HG03280 (cell line): ENCODE results near the gene YIPF2.

ENCODE experiments used
- ATAC-seq: cut with Tn5 transposase; IDR thresholded peaks from one replicate; pipeline ENCODE4 v1.9.1; 2021; ENCODE audit warnings: mild to moderate bottlenecking, moderate library complexity; ENCODE audit not compliant: unreplicated experiment

The YIPF2 gene

DNA sequence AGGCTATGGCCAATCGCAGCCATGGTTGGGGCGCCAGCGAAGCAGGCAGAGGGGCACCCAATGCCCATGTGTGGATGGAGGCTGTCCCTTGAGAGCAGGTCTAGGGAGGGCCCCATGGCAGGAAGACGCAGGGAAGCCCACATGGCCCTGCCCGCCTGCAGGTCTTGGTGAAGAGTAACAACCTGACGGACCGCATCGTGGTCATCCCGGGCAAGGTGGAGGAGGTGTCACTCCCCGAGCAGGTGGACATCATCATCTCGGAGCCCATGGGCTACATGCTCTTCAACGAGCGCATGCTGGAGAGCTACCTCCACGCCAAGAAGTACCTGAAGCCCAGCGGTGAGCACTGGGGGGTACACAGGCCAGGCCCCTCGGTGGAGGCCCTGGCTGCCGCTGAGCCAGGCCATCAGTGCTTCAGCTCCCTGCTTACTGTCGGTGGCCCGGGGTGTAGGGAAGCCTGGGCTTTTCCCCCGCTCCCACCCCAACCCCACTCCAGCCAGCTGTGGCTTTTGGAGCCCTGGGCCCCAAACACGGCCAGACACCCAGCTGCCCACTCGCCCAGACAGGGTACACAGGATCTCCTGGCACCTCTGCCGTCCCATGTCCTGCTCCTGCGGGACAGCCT lies 14.6 kb downstream of the YIPF2 start:
- no peak for ATAC-seq

DNA sequence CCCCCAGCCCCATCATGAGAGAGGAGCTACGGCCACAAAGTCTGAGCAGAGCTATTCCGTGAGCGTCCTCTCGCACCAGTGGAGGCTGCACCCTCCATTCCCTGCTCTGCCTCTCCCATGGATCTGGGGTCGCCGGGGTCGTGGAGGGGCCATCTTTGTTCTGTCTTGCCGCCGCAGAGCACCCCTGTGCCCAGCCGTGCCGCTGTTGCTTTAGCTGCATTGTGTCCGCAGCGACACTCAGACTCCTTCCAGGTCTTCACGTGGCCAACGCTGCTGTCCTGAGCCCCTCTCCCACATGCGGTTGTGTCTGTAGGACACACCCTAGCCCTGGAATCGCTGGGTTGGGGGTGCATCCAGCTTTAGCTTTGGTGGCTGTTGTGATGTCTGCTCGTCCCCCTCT lies 15.8 kb downstream of the YIPF2 start:
- ATAC-seq, result no peak

DNA sequence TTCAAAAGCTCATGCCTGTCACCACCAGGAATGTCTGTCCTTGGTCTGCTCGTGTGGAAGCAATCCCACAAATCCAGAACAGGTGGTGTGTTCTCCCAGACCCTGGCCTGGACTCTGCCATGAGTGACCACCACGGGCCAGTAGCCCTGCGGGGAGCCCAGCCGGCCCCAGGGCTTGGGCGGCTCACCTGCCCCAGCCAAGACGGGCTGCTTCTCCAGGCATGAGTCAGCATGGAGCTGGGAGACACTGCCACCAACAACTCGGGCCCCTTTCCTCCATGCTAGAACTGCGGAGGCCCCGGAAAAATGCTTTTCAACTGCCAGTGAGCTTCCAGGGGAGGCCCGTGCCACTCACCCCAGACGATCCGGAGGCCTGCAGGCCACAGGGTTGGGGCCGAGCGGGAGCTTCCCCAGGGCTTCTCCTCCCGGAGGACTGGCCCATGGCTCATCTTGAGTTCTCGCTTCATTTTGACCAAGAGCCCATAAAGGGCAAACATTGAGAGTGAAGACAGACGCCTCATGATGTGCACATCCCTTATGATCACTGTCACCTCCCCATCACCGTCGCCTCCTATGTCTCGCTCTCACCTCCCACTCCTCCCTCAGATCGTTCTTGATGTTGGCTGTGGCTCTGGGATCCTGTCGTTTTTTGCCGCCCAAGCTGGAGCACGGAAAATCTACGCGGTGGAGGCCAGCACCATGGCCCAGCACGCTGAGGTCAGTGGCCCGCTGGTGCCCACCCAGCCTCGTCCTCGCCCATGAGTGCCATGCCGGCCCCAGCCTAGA lies 16.7 kb downstream of the YIPF2 start:
- ATAC-seq, result no peak

DNA sequence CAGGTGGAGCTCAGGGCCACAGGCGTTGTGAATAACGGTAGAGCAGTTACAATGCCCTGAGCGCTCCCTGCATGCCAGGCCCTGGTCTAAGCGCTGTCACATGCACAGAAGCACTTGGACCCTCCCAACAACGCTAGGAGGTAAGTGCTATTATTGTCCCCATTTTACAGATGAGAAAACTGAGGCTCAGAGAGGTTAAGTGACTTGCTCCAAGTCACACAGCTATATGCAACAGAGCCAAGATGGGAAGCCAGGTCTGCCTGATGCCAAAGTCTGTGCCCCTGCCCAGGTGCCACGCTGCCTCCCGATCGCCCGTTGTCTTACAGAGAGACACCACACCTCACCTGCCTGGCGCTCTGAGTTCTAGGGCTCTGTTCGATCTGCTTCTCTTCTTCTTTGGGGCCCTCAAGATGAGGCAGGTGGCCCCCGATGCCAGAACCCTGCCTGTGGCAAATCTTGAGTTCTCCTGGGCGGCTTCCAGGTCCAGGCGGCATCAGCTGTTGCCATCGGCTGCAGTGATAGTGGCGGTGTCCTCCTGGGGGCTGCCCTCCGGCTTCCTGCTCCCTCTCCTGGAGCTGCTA lies 20.0 kb downstream of the YIPF2 start:
- ATAC-seq, result no peak

DNA sequence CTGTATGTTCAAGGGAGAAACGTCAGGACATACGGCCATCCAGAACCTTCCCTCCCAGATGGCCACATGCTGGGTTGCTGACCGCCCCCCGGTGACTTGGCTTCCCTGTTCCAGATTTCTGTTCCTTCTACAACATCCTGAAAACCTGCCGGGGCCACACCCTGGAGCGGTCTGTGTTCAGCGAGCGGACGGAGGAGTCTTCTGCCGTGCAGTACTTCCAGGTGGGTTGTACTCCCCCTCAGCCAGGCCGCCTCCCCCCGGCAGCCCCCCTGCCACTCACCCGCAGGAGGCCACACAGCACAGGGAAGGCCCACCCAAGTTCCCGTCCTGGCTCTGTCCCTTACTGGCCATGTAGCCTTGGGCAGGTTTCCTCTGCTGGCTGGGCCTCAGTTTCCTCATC lies 20.5 kb downstream of the YIPF2 start:
- no peak for ATAC-seq

DNA sequence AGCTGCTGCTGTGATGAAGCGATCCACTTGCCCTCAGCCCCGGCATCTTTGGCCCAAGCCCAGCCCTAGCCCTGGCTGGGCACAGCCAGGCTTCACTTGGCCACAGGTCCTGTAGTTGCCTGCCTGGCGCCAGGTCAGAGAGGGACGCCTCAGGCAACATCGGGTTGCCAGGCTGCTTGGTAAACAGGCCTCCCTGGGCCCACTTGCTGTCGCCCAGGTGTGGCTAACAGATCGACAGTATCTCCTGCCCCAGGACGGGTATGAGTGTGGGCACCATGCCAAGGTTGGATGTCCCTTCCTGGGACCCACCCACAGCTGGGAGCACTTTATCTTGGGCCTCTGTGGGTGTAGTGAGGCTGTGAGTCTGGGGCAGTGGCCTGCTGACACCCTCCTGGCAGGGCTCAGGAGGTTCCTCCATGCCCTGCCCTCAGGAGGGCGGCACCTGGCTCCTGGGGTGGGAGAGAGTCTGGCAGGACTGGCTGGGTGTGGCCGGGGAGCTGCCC lies 29.2 kb downstream of the YIPF2 start:
- ATAC-seq, result no peak

DNA sequence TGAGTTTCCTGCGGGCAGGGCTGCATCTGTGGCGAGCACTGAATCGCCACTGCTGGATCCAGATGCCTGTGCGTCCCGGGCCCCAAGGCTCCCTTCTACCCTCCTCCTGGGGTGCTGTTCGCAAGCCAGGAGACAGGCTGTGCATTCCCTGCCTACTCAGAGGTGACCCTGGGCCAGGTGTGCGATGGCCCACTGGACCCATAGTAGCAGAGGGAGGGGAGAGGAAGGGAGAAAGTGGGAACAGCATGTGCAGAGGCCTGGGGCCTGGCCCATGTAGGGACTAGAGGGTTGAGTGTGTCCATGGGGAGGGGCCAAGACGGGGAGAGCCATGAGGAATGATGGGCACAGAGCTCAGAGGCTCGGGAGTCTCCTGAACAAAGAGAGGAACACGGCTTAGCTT lies 29.8 kb downstream of the YIPF2 start:
- ATAC-seq, result no peak

DNA sequence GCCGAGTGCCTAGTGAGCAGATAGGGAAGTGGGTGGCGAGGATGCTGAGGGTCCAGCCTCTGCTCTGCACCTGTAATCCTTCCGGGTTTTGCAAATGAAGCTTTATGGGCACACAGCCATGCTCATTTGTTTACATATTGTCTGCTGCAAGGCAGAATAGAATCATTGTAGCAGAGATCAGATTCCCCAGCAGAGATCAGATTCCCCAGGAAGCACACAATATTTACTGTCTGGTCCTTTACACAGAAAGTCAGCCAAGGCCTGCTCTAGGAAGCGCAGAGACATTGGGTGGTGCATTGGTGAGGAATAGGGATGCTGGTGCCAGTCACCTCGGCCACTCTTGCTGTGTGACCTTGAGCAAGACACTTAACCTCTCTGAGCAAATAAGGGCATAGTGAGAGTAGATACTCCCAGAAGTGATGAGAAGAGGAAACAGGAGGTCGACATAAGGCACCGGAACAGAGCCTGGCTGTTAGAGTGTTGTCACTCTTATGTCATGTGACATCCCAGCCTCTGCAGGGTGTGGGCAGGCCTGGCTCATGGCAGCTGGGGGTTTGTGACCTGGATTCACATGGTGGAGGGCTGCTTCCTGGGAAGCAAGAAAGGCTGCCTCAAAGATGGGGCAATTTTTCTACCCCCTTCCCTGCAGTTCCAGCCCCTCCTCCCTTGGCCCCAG lies 31.4 kb downstream of the YIPF2 start:
- ATAC-seq, result no peak

DNA sequence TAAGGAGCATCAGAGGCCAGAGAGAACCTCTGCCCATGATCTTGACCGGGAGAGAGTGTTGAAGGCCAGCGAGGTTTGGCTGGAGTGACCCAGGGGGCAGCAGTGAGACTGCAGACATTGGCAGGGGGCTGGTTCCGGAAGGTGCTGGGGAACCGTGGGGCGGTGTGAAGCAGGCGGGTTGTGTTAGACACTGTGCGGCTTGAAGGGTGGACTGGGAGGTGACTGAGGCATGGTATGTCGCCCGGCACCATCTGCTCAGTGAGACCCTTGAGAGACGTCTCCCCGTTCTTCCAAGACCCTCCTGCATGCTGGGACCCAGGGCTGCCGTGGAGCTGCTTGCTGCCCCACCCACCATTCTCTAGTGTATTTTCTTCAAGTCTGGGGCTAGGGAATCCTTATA lies 32.5 kb downstream of the YIPF2 start:
- no peak for ATAC-seq

DNA sequence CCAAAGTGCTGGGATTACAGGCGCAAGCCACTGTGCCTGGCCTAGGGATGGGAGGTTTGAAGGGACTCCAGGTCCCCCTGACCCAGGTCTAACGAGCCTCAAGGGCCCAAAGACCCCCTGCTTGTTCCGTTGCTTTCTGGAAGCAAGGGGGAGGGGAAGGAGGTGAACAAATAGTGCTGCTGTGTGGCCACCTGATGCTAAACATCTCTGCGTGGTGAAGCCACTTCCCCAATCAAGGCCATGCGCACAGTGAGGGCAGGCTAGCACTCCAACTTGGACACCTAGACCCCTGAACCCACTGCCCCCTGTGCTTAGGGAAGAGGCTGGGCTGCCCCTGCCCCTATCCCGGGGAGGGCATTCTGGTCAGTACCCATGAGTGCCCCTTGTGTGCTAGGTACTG lies 33.1 kb downstream of the YIPF2 start:
- ATAC-seq, result no peak

DNA sequence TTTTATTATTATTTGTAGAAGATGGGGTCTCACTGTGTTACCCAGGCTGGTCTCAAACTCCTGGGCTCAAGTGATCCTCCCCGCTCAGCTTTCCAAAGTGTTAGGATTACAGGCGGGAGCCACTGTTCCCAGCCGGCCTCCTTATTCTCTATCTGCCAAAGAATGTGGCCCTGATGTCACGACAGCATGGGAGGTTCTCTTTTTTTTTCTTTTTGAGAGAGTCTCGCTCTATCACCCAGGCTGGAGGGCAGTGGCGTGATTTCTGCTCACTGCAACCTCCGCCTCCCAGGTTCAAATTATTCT lies 33.6 kb downstream of the YIPF2 start:
- no peak for ATAC-seq

DNA sequence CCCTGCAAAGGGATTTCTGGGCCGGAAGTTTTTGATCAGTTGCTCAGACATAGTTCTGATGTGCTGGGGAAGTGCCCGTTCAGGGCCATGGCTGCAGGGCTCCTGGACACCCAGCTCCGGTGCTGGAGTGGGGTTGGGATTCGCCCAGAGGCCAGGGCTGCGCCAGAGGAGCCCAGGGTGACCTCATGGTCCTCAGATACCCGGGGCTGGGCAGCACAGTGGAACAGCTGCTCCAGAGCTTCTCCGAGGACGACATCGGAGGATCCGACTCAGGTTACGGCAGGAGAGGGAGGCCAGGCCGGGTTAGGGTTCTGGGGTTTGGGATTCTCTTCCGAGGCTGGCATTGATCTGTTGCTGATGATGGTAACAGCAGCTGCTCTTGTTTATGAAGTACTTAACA lies 36.2 kb downstream of the YIPF2 start:
- no peak for ATAC-seq

DNA sequence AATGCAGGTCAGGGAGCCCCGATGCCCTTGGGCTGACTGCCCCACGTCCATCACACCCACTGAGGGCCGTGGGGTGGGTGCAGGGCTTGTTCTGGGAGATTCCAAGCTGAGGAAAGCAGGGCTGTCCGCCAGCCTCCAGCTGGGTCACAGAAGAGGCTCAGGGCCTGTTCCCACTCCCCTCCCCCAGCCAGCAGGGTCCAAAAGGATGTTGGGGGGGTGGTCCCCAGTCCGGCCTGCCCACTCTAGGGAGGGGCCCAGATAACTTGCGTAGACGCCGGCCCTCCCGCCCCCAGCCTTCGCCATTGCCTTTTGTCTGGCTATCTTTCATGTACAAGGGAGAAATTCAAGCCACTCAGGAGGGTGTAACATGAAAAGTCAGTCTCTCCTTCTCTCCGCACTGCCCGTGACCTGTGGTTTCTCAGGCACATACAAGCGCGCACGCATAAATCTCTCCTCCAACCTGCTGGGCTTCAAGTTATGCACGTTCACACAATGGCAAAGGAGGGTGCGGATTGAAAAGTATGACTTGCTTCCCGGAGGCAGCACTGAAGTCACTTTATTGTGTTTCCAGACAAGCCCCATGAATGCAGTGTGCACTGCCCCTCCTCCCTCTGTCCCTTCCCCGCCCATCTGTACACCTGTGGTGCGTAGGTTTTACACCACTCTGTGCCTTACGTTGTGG lies 36.9 kb downstream of the YIPF2 start:
- ATAC-seq, result no peak

DNA sequence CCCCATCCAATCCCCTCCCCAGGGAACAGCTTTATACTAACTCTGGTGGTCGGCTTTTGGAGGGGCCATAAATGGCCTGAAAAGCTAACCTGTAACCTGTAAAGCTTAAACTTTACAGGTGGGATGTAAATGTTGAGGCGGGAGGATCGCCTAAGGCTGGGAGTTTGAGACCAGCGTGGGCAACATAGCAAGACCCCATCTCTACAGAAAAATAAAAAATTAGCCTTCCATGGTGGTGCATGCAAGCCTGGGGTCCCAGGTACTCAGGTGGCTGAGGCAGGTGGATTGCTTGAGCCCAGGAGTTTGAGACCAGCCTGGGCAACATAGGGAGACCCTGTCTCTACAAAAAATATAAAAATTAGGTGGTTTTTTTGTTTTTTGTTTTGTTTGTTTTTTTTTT lies 38.6 kb downstream of the YIPF2 start:
- ATAC-seq, result no peak

DNA sequence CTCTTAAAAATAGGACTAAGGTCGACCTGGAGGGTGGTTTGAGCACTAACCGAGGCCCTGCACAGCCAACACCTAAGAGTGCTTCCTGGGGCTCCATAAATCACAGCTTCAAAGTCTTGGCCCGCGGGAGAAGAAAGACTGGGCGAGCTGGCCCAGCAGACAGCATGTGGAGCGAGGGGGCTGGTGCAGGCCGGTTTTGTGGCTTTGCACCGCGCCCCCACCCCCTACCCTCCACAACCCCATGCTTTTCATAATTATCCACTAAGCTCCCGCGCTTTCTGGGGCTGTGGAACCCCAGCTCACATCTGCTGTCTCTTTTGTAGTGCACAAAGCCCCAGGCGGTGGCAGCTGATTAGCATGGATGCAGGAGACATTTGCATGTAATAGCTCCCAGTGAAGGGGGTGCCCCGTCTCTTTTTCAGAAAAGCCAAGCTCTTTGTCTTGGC lies 40.0 kb downstream of the YIPF2 start:
- ATAC-seq, result peak; percentile 53

DNA sequence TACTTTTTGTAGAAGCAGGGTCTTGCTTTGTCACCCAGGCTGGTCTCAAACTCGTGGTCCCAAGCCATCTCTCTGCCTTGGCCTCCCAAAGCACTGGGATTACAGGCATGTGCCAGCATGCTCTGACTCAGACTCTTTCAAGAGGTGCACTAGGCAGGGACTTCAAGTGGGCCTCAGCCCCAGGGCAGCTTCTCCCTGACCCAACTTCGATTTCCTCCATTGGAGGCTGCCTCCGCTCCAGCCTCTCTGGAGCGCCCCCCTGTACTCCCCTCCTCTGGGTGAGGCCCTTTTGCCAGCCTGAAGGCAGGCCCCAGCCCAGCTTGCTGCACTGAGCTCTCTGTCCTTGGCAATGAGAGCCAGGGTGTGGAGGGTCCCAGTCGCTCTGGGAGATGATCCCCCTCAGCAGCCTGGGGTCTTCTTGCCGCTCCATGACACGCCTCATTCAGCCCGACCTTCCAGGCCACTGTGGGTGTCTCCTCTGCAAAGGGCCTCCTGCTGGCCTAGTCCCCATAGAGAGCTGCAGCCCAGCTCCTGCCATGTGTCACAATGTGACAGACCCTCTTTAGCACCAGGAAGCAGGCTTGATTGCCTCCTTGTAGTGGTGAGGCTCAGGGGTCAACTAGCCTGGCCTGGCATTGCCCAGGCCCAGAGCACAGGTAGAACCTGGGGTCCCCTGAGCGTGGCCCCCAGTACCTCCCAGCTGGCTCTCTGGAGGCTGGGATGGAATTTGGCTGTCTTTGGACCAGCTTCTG lies 40.6 kb downstream of the YIPF2 start:
- peak; percentile 10 for ATAC-seq

DNA sequence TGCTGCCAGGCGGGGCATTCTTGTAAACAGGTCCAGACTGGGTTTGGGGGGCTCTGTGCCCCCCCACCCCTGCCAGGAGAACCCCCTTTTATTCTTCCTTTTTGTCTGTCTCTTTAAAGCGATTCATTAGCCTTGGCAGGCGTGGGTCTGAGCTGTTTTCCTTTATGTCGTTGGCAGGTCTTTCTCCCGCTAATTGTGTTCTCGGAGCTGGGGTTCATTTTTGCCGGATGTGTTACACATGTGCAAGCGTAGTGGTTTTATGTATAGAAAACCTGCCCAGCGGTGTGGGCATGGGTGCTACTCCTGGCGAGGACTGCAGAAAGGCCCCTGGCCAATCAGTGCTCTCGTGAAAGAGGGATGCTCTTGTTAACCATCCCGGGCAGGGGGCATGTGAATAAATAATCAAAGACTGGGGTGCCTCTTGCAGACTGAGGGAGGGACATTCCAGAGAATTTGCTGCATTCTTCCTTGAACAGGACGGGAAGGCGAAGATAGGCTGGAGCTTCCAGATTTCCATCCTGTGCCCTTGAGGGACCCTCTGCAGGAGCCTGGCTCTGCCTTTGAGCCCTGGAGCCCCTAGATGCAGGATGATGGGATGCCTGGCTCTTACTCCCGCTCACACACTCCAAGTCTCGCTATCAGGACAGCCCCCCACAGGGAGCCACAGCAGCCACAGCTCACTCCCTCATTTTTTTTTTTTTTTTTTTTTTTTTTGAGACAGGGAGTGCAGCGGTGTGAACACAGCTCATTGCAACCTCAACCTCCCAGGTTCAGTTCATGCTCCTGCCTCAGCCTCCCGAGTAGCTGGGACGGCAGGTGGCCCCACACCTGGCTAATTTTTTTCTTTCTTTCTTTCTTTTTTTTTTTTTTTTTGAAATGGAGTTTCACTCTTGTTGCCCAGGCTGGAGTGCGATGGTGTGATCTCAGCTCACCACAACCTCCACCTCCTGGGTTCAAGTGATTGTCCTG lies 43.0 kb downstream of the YIPF2 start:
- no peak for ATAC-seq

DNA sequence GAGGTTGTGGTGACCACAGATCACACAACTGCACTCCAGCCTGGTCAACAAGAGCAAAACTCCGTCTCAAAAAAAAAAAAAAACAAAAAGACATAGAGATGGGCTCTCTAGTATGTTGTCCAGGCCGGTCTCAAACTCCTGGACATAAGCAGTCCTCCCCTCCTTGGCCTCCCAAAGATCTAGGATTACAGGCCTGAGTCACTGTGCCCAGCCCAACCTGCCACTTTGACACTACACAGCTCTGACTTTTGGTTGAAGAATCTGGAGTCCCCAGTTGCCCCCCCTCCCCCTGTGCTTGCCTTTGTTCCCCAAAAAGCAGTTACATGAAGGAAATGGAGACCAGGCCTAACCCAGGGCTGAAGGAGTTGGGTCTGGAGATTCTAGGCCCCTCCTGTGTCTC lies 44.2 kb downstream of the YIPF2 start:
- no peak for ATAC-seq

DNA sequence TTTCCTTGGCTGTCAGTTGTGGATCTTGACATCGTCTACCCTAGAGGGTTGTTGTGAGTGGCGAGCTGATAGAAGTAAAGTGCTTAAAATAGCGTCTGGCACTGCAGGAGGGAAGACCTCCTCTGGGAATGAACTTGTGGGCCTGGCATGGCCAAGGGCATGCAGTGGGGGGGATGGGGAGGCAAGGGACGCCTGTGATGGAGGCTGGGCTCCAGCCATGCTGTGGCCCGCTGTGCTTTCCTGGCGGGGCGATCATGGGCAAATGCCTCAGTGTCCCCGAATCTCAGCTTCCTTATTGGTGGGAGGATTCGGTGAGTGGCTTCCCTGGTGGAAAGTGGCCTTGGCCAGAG lies 46.4 kb downstream of the YIPF2 start:
- no peak for ATAC-seq
